Ovary (tissue), 3 donors: ENCODE data around the gene FGFR3.

Source experiments
- EP300 ChIP-seq: sonication (generic); formaldehyde crosslinking; IDR thresholded peaks from one replicate; pipeline ENCODE4 v1.6.1; 2017; ENCODE audit warnings: antibody characterized with exemption
- POLR2A ChIP-seq: fragments of 450-650 bp; IDR thresholded peaks from one replicate; pipeline ENCODE4 v1.6.1; 2017; ENCODE audit warnings: antibody characterized with exemption, mild to moderate bottlenecking, moderate library complexity
- TF ChIP-seq, protein P1 (sequence below), 3 donors: fragments of 450-650 bp in 2 of 3; fragments of 200-600 bp in 1 of 3; IDR thresholded peaks; one replicate each; pipeline versions ENCODE4 v1.5.1 to v1.8.0; 2016 to 2022; ENCODE audit warnings: antibody characterized with exemption in 3 of 3, mild to moderate bottlenecking in 1 of 3
- donor health status: DM: no; HTN: no; CAD: no.

DNA sequence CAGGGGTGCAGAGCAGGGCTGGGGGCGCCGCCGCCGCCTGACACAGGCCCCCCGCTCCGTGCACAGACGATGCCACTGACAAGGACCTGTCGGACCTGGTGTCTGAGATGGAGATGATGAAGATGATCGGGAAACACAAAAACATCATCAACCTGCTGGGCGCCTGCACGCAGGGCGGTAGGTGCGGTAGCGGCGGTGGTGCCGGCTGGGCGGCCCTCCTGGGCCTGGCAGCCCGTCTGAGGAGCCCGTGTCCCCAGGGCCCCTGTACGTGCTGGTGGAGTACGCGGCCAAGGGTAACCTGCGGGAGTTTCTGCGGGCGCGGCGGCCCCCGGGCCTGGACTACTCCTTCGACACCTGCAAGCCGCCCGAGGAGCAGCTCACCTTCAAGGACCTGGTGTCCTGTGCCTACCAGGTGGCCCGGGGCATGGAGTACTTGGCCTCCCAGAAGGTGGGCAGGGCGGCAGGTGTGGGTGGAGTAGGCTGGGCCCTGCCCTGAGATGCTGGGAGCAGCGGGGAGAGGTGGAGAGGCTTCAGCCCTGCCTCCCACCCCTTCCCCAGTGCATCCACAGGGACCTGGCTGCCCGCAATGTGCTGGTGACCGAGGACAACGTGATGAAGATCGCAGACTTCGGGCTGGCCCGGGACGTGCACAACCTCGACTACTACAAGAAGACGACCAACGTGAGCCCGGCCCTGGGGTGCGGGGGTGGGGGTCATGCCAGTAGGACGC, 12.6 kb downstream of the FGFR3 start:
- TF ChIP-seq POLR2A (no peak), EP300 (no peak)
- TF ChIP-seq, protein P1, sequence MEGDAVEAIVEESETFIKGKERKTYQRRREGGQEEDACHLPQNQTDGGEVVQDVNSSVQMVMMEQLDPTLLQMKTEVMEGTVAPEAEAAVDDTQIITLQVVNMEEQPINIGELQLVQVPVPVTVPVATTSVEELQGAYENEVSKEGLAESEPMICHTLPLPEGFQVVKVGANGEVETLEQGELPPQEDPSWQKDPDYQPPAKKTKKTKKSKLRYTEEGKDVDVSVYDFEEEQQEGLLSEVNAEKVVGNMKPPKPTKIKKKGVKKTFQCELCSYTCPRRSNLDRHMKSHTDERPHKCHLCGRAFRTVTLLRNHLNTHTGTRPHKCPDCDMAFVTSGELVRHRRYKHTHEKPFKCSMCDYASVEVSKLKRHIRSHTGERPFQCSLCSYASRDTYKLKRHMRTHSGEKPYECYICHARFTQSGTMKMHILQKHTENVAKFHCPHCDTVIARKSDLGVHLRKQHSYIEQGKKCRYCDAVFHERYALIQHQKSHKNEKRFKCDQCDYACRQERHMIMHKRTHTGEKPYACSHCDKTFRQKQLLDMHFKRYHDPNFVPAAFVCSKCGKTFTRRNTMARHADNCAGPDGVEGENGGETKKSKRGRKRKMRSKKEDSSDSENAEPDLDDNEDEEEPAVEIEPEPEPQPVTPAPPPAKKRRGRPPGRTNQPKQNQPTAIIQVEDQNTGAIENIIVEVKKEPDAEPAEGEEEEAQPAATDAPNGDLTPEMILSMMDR (IDR thresholded peaks at IDR 0.05), result no peak
